Loucy (cell line): Measurements from ENCODE around the gene MPHOSPH9.

Source experiments
- H2AFZ ChIP-seq: fragments of 200-600 bp; sonication (generic); 2 replicates; pipeline ENCODE4 v1.6.0; 2016; ENCODE audit warnings: antibody characterized with exemption, mild to moderate bottlenecking, low read length, moderate library complexity
- H3F3A ChIP-seq: fragments of 200-600 bp; 2 replicates; pipeline ENCODE4 v1.6.0; 2016; ENCODE audit warnings: antibody characterized with exemption, low read depth, mild to moderate bottlenecking
- H3K27me3 ChIP-seq: fragments of 200-600 bp; sonication (generic); 2 replicates; pipeline ENCODE4 v1.6.1; 2014; ENCODE audit warnings: low read length, mild to moderate bottlenecking; ENCODE audit not compliant: insufficient read depth, poor library complexity, severe bottlenecking
- H3K36me3 ChIP-seq: fragments of 200-600 bp; sonication (generic); 2 replicates; pipeline ENCODE4 v1.6.1; 2016; ENCODE audit warnings: low read length; ENCODE audit not compliant: insufficient read depth
- H3K4me1 ChIP-seq: fragments of 200-600 bp; sonication (generic); 2 replicates; pipeline ENCODE4 v1.5.1; 2014; ENCODE audit warnings: low read length, mild to moderate bottlenecking; ENCODE audit not compliant: insufficient read depth, poor library complexity, severe bottlenecking
- H3K4me2 ChIP-seq: fragments of 200-600 bp; sonication (generic); 2 replicates; pipeline ENCODE4 v1.6.0; 2014; ENCODE audit warnings: antibody characterized with exemption, low read length, low read depth, mild to moderate bottlenecking; ENCODE audit not compliant: poor library complexity, severe bottlenecking
- H3K4me3 ChIP-seq: fragments of 200-600 bp; sonication (generic); 2 replicates; pipeline ENCODE4 v1.5.1; 2014; ENCODE audit warnings: low read length, mild to moderate bottlenecking, mixed read lengths; ENCODE audit not compliant: poor library complexity, severe bottlenecking
- H3K79me2 ChIP-seq: fragments of 200-600 bp; sonication (generic); 2 replicates; pipeline ENCODE4 v1.6.1; 2014; ENCODE audit warnings: low read length; ENCODE audit not compliant: insufficient read depth
- H3K9ac ChIP-seq: fragments of 200-600 bp; sonication (generic); 2 replicates; pipeline ENCODE4 v1.6.0; 2014; ENCODE audit warnings: mild to moderate bottlenecking, low read depth, low read length, moderate library complexity; ENCODE audit not compliant: poor library complexity, severe bottlenecking
- H3K9me2 ChIP-seq: fragments of 200-600 bp; sonication (generic); replicated peaks from 2 replicates; pipeline ENCODE4 v1.6.1; 2016; ENCODE audit warnings: low read depth, low read length, mixed read lengths
- H3K9me3 ChIP-seq: fragments of 200-600 bp; sonication (generic); 2 replicates; pipeline ENCODE4 v1.6.1; 2014; ENCODE audit warnings: mild to moderate bottlenecking, antibody characterized with exemption, low read length, low read depth; ENCODE audit not compliant: insufficient read depth
- H4K20me1 ChIP-seq: fragments of 200-600 bp; sonication (generic); 2 replicates; pipeline ENCODE4 v1.6.0; 2014; ENCODE audit warnings: antibody characterized with exemption, low read length, mild to moderate bottlenecking; ENCODE audit not compliant: insufficient read depth, poor library complexity, severe bottlenecking
- CTCF ChIP-seq: fragments of 200-600 bp; sonication (generic); conservative IDR thresholded peaks from 2 replicates; pipeline ENCODE4 v1.5.1; 2014; ENCODE audit warnings: mild to moderate bottlenecking, antibody characterized with exemption, low read length
- EZH2phosphoT487 ChIP-seq: fragments of 200-600 bp; IDR thresholded peaks from 2 replicates; pipeline ENCODE4 v1.6.1; 2018; ENCODE audit warnings: antibody characterized with exemption, mild to moderate bottlenecking, moderate library complexity, borderline replicate concordance

The MPHOSPH9 gene

DNA sequence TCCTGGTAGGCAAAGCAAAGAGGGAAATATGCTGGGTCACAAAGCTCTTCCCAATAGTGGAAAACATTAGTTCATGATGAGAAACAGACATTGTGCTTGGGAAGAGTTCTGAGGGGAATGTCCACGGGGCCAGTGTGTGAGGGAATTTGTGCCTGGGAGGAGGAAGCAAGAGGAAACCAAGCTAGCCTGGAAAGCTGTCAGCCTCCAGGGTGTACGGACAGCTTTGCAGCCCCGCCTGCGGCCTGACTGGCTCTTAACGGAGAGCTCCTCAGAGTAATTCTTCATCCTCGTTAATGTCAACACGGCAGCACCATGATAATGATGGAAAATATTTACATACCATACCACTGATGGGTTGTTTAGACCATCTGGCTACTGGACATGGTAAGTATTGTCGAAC is 114.4 kb downstream of the MPHOSPH9 start:
- Histone ChIP-seq H3K4me3 (no peak overlapping the region), H3K79me2 (no peaks in the 10 kb centered on the region), H3F3A (no peaks in the 10 kb centered on the region), H3K27me3 (no peaks in the 10 kb centered on the region), H3K9me2 (no peaks in the 10 kb centered on the region), H3K9me3 (no peaks in the 10 kb centered on the region), H3K36me3 (no peaks in the 10 kb centered on the region), H2AFZ (no peak overlapping the region), H3K4me1 (no peaks in the 10 kb centered on the region), H4K20me1 (no peaks in the 10 kb centered on the region), H3K9ac (no peak overlapping the region), H3K4me2 (no peak overlapping the region)
- TF ChIP-seq EZH2phosphoT487, result no peak

GRCh38 chr12:123115409-123116121 is 117.4 kb downstream of the MPHOSPH9 start:
- Histone ChIP-seq H3K27me3 (no peaks in the 10 kb centered on the region), H3K36me3 (no peaks in the 10 kb centered on the region), H2AFZ (no peak overlapping the region), H3K4me3 (no peak overlapping the region), H4K20me1 (no peaks in the 10 kb centered on the region), H3K4me1 (no peaks in the 10 kb centered on the region), H3K9ac (no peak overlapping the region), H3K9me2 (no peaks in the 10 kb centered on the region), H3K9me3 (no peaks in the 10 kb centered on the region), H3K79me2 (no peaks in the 10 kb centered on the region), H3F3A (no peaks in the 10 kb centered on the region), H3K4me2 (no peak overlapping the region)
- TF ChIP-seq EZH2phosphoT487, result no peak
- no peak for TF ChIP-seq CTCF

DNA sequence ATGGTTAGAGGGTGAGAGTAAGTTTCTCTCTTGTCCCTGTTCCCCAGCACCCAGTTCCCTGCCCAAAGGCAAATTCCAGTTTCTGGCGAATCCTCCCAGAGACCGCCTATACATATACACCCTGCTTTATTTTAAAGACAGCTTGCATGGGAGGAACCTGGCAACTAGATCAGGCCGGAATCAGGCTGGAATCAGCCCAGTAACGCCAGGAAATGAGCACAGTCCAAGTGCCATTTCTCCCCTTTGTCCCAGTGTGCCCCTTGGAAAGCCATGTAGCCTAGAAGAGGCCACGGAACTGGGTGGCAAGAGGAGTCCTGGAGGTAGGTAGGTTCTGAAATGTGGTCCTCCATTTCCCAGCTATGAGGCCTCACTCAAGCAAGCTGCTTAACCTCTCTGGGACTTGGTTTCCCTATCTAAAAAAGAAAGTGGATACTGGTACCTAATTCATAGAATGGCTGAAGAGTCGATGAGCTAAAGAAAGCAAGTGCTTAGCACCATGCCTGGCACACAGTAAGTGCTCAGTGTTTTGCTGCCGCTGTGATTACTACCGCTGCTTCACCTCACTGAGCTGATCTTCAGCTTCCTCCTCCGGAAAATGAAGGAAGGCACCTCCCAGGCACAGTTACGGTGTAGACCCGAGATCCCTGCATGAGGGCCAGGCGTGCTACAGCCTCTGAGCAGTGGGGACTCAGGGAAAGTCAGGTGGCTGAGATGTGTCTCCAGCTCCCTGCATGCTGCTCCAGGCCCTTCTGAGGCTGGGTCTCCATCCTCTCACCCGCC is 118.4 kb downstream of the MPHOSPH9 start:
- H3K27me3 ChIP-seq, result no peaks in the 10 kb centered on the region
- H3K9me2 ChIP-seq, result no peaks in the 10 kb centered on the region
- H3F3A ChIP-seq, result no peaks in the 10 kb centered on the region
- no peak overlapping the region for H3K9ac ChIP-seq
- H3K79me2 ChIP-seq, result no peaks in the 10 kb centered on the region
- H2AFZ ChIP-seq, result no peak overlapping the region
- TF ChIP-seq EZH2phosphoT487 (no peak), CTCF (no peak)
- H3K9me3 ChIP-seq, result no peaks in the 10 kb centered on the region
- no peaks in the 10 kb centered on the region for H4K20me1 ChIP-seq
- no peaks in the 10 kb centered on the region for H3K4me1 ChIP-seq
- no peak overlapping the region for H3K4me2 ChIP-seq
- no peak overlapping the region for H3K4me3 ChIP-seq
- H3K36me3 ChIP-seq, result no peaks in the 10 kb centered on the region
